Muscle of leg (tissue), 11 donors: ENCODE data around the gene VTI1B. TPM values are rescaled to one million over a fixed set of nuclear protein-coding genes. Genes with fewer than 3 reads are reported as not detected.

ENCODE experiments used
- DNase-seq: peaks from one replicate; pipeline ENCODE4 v3.0.0; 2013
- H3K27ac ChIP-seq: one replicate; pipeline ENCODE4 v1.5.1; 2013; ENCODE audit warnings: mild to moderate bottlenecking, low read length, control low read depth
- H3K27me3 ChIP-seq: one replicate; pipeline ENCODE4 v1.6.1; 2013; ENCODE audit warnings: low read length; ENCODE audit not compliant: control insufficient read depth, insufficient read depth
- H3K36me3 ChIP-seq: one replicate; pipeline ENCODE4 v1.6.1; 2013; ENCODE audit warnings: low read length; ENCODE audit not compliant: control insufficient read depth, insufficient read depth
- H3K4me1 ChIP-seq: one replicate; pipeline ENCODE4 v1.6.1; 2013; ENCODE audit warnings: low read length; ENCODE audit not compliant: control insufficient read depth, insufficient read depth
- H3K4me3 ChIP-seq: one replicate; pipeline ENCODE4 v1.5.1; 2013; ENCODE audit warnings: low read length, control low read depth
- H3K9me3 ChIP-seq: replicated peaks from 2 replicates; pipeline ENCODE4 v1.6.1; 2013; ENCODE audit warnings: low read depth, low read length; ENCODE audit not compliant: control insufficient read depth
- WGBS: methylation state at CpG from one replicate; pipeline ENCODE4 v1.1.5; 2013; ENCODE audit warnings: missing lambda C conversion rate; ENCODE audit not compliant: insufficient coverage; 5-methylcytosine and 5-hydroxymethylcytosine counted together
- polyA plus RNA-seq, 8 donors: library from polyadenylated mRNA; unstranded; fragments of 120-200 nt; gene quantifications; one replicate each; pipeline versions ENCODE4 v1.2.1 to v1.2.3, GENCODE V29; 2013; ENCODE audit warnings: inconsistent platforms in 1 of 8, low replicate concordance in 1 of 8; ENCODE audit not compliant: insufficient read length in 8 of 8, insufficient read depth in 1 of 8
- total RNA-seq: library from RNA; stranded (reverse); fragments of 120-200 nt; gene quantifications from one replicate; pipeline ENCODE4 v1.2.4, GENCODE V29; 2013

The VTI1B gene
- total and polyA plus RNA-seq, 9 donors, result 52.8 to 85.0 (median 75.8) TPM

DNA sequence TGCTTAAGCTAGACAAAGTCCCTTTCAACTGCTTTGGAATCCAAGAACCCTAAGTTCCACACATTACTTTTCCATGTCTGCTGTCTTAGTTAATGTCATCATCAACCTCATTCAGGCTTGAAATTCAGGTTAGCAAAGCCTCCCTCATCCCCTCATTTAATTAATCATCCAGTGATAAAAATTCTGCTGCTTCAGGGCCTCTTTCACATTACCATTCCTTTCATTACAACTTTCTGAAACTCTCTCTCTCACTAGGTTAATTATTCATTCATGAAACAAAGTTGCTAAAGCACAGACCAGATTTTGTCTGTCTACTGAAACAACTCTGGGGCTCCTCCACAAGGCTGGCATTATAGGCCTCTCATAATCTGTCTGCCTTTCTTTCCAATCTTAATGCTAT, 9.4 kb upstream of the VTI1B start:
- Histone ChIP-seq H3K9me3 (no peaks in the 10 kb centered on the region), H3K27me3 (no peaks in the 10 kb centered on the region), H3K36me3 (peaks cover 55% of the 10 kb centered on the region), H3K27ac (no peak overlapping the region), H3K4me3 (no peak overlapping the region), H3K4me1 (no peaks in the 10 kb centered on the region)
- DNase-seq, result no peak

DNA sequence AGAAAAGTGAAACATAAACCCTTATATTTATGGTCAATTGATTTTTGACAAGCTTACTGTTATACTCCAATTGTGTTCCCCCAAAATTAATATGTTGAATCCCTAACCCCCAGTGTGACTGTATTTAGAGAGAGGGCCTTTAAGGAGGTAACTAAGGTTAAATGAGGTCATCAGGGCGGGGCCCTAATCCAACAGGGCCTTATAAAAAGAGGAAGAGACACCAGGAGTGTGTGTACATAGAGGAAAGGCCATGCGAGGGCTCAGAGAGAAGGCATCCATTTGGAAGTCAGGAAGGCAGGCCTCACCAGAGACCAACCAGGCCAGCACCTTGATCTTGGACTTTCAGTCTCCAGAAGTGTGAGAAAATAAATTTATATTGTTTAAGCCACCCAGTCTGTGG, 6.5 kb upstream of the VTI1B start:
- no peak overlapping the region for H3K27ac ChIP-seq
- 80% methylated on average over 1 of the region's 2 CpGs for WGBS
- H3K4me1 ChIP-seq, result no peaks in the 10 kb centered on the region
- H3K27me3 ChIP-seq, result no peaks in the 10 kb centered on the region
- no peak for DNase-seq
- no peak overlapping the region for H3K4me3 ChIP-seq
- H3K36me3 ChIP-seq, result peaks cover 50% of the 10 kb centered on the region
- no peaks in the 10 kb centered on the region for H3K9me3 ChIP-seq

DNA sequence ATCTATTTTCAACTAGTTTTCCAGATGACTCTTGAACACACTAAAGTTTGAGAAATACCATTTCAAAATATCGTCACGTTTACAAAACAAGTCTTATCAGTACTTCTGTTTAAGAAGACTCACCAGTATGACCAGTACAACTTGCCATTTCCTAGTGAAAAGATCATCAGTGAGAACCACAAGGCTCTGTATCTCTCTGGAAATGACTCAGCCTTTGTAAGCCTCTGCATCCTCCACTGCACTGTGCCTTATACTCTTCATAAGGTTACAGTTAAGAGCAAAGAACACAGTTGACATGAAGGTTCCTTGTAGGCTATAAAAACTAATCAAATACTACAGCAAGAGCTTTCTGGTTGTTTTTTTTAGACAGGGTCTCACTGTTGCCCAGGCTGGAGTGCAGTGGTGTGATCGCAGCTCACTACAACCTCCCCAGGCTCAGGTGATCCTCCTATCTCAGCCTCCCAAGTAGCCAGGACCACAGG, 5.7 kb upstream of the VTI1B start:
- Histone ChIP-seq H3K4me1 (peaks cover 6% of the 10 kb centered on the region), H3K27me3 (no peaks in the 10 kb centered on the region), H3K9me3 (no peaks in the 10 kb centered on the region), H3K36me3 (peaks cover 42% of the 10 kb centered on the region), H3K4me3 (no peak overlapping the region), H3K27ac (no peak overlapping the region)
- 100% methylated on average over 2 of the region's 3 CpGs for WGBS
- no peak for DNase-seq

DNA sequence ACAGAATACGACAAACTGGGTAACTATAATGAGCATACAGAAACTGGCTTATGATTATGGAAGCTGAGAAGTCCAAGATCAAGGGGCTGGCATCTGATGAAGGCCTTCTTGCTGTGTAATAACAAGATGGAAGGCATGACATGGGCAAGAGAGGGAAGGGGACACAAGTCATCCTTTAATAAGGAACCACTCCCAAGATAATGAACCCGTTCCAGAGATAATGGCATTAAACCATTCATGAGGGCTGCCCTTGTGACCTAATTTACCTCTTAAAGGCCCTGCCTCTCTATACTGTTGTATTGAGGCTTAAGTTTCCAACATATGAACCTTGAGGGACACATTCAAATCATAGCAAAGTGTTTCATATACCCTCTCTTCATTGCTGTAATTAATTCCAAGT, 4.6 kb upstream of the VTI1B start:
- Histone ChIP-seq H3K27me3 (no peaks in the 10 kb centered on the region), H3K4me3 (no peak overlapping the region), H3K36me3 (peaks cover 38% of the 10 kb centered on the region), H3K27ac (no peak overlapping the region), H3K9me3 (no peaks in the 10 kb centered on the region), H3K4me1 (peaks cover 8% of the 10 kb centered on the region)
- no peak for DNase-seq
- 100% methylated on average over 1 of the region's 2 CpGs for WGBS

DNA sequence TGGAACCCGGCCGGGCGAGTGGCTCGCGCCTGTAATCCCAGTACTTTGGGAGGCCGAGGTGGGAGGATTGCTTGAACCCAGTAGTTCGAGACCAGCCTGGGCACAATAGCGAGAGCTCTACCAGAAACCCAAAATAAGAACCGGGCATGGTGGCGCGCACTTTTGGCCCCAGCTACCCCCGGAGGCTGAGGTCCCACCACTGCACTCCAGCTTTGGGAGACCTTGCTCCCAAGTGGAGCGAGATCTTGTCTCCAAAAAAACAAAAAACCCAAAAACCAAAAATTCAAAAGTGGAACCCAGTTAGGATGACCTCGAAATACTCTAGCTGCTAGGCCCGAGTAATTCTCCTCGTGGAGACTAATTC, 769 bp upstream of the VTI1B start:
- no peak for DNase-seq
- 8% methylated on average over 12 of the region's 16 CpGs for WGBS
- H3K27me3 ChIP-seq, result no peaks in the 10 kb centered on the region

DNA sequence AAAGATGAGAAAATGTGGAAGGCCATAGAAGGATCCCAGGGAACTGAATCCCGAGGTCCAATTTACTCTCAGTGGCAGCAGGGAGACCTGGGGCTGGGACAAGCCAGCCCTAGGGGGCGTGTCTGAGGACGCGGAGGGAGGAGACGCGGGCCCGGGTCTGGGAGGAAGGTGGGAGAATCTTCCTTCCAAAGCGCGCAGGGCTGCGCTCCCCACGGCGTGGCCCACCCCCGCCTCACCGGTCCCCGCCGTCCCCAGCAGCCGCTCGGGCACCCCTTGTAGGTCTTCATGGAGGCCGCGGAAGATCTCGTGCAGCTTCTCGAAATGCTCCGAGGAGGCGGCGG, 323 bp downstream of the VTI1B start:
- Histone ChIP-seq H3K27ac (peak overlapping the region; percentile 99), H3K36me3 (peaks cover 20% of the 10 kb centered on the region), H3K4me1 (peaks cover 17% of the 10 kb centered on the region), H3K9me3 (no peaks in the 10 kb centered on the region), H3K4me3 (peak overlapping the region; percentile 89), H3K27me3 (no peaks in the 10 kb centered on the region)
- DNase-seq, result peak; percentile 83
- under 1% methylated on average over 25 of the region's 25 CpGs for WGBS

More for the DNA sequence above, 769 bp upstream of the VTI1B start:
- Histone ChIP-seq H3K4me3 (peak overlapping the region; percentile 89), H3K36me3 (peaks cover 21% of the 10 kb centered on the region), H3K9me3 (no peaks in the 10 kb centered on the region), H3K27ac (peak overlapping the region; percentile 99), H3K4me1 (peaks cover 17% of the 10 kb centered on the region)

DNA sequence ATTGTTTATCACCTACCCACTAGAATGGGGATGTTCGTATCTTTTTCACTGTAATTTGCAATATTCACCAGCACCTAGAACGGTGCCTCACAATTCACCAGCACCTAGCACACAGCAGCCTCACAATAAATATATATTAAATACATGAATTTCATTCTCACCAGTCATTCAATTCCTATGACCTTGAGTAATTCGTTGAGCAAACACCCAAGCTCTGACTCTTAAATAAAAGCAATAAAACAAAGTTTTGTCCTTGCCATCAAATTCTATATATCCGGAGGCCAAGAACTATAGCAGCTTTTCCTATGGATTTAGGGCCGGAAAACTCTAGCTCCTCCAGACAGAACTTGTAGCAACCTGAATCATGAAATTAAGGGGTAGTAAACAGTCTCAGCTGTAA, 981 bp downstream of the VTI1B start:
- Histone ChIP-seq H3K9me3 (no peaks in the 10 kb centered on the region), H3K36me3 (peaks cover 13% of the 10 kb centered on the region), H3K27ac (no peak overlapping the region), H3K4me1 (peaks cover 17% of the 10 kb centered on the region), H3K27me3 (no peaks in the 10 kb centered on the region), H3K4me3 (peak overlapping the region; percentile 89)
- DNase-seq, result no peak
- 38% methylated on average over 1 of the region's 5 CpGs for WGBS

DNA sequence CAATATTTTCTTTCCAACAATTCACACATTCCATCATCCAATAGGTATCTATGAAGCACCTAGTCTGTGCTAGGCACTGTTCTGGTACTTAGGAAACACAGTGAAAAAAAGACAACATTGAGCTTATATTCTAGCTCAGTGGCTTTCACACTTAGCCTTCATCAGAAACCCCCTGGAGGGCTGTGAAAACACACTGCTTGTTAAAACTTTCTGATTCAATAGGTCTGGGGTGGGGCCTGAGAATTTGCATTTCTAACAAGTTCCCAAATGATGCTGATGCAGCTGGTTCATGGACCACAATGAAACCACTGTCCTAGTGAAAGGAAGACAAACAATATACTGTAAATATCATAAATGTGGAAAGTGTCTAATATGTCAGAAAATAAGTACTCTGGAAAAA, 5.9 kb downstream of the VTI1B start:
- H3K4me3 ChIP-seq, result no peak overlapping the region
- peaks cover 10% of the 10 kb centered on the region for H3K4me1 ChIP-seq
- H3K36me3 ChIP-seq, result no peaks in the 10 kb centered on the region
- no peaks in the 10 kb centered on the region for H3K27me3 ChIP-seq
- no peak overlapping the region for H3K27ac ChIP-seq
- H3K9me3 ChIP-seq, result no peaks in the 10 kb centered on the region
- DNase-seq, result no peak

DNA sequence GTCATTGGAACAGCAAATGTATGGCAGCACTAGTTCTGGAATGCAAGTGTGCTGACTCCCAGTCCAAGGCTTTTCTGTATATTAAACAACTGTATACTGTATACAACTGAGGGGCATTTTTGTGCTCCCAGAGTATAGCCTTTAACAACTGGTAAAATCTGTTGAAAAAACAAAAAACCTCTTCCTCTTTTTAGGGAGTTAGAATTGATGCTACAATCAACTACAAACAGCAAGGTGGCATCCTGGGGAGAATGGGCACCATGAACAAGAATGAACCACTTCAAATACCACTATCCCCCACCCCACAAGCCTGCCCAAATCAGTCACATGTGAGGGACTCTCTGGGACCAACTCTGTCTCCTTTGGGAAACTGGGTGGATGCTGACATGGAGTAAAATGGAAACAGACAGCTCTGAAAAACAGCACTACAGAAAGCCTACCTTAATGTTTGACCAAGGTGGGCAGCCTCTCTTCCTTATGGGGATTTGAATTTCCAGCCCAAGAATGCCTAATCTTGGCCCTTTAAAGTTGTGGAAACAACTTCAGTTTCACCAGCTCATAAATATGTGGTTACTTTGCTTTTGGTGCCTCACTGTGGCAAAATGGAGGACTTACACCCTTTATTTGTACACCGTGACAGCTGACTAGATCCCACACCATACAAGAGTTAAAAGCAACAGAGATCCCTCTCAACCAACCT, 7.5 kb downstream of the VTI1B start:
- H3K9me3 ChIP-seq, result no peaks in the 10 kb centered on the region
- H3K36me3 ChIP-seq, result no peaks in the 10 kb centered on the region
- no peak overlapping the region for H3K4me3 ChIP-seq
- no peaks in the 10 kb centered on the region for H3K27me3 ChIP-seq
- no peak overlapping the region for H3K27ac ChIP-seq
- peak; percentile 49 for DNase-seq
- WGBS, result no CpG with 5 or more reads among the region's 1 CpG
- no peaks in the 10 kb centered on the region for H3K4me1 ChIP-seq

DNA sequence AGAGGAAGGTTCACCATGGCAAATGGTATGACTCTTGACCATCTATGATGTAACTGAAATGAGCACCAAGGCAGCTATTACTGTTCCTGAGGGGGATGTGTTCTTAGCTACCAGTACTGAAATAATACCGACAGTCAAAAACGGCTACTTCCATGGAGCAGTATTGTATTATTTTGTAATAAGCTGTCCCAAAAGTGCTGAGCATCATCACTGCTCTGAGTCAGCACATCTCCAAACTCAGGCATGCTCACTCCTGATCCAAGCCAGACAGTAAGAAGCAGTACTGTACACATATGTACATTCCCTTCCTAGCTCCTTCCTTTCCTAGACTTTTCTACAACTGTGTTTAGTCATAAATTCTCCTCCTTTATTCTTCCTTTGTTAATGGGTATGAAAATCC, 8.6 kb downstream of the VTI1B start:
- DNase-seq, result no peak
- H3K4me1 ChIP-seq, result no peaks in the 10 kb centered on the region
- H3K36me3 ChIP-seq, result no peaks in the 10 kb centered on the region
- H3K27me3 ChIP-seq, result no peaks in the 10 kb centered on the region
- no peak overlapping the region for H3K4me3 ChIP-seq
- H3K27ac ChIP-seq, result no peak overlapping the region
- H3K9me3 ChIP-seq, result no peaks in the 10 kb centered on the region
- no CpG with 5 or more reads among the region's 2 CpGs for WGBS

DNA sequence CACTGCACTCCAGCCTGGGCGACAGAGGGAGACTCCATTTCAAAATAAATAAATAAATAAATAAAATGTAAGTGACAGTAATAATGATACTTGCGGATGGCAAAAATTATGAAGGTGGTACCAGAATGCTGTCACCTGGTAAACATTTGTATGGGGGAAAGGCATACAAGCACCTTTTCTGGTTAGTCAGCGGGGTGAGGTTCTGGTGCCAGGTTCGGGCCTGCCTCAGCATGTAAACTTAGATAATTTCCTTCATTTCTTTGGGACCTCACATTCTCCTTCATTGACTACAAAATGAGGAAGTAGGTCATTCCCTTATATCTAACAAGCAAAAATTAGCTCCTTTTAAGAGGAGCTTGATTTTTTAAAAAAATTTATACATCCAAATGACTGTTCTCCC, 10.8 kb downstream of the VTI1B start:
- no peaks in the 10 kb centered on the region for H3K9me3 ChIP-seq
- WGBS, result no CpG with 5 or more reads among the region's 4 CpGs
- peaks cover 4% of the 10 kb centered on the region for H3K36me3 ChIP-seq
- no peaks in the 10 kb centered on the region for H3K4me1 ChIP-seq
- H3K27ac ChIP-seq, result no peak overlapping the region
- H3K4me3 ChIP-seq, result no peak overlapping the region
- no peaks in the 10 kb centered on the region for H3K27me3 ChIP-seq
- DNase-seq, result no peak
